Cortex of kidney (tissue), 1 donor: ENCODE data around the gene IRAK2.
"Not testable (repeated sequence)": the region's sequence is repeated elsewhere in the genome, so short reads cannot be mapped to it uniquely, and the experiment has no call there.

Experiments
- DNase-seq: peaks from one replicate; lab custom pipeline; 2025; lab: John Stamatoyannopoulos, UW

The IRAK2 gene

GRCh38 chr3:10164546-10165393 is at the start of gene IRAK2:
IRAK2 (plus strand) TSS chr3:10164919; CDS start chr3:10164955, 36 bp downstream.
- DNase-seq: no peak

DNA sequence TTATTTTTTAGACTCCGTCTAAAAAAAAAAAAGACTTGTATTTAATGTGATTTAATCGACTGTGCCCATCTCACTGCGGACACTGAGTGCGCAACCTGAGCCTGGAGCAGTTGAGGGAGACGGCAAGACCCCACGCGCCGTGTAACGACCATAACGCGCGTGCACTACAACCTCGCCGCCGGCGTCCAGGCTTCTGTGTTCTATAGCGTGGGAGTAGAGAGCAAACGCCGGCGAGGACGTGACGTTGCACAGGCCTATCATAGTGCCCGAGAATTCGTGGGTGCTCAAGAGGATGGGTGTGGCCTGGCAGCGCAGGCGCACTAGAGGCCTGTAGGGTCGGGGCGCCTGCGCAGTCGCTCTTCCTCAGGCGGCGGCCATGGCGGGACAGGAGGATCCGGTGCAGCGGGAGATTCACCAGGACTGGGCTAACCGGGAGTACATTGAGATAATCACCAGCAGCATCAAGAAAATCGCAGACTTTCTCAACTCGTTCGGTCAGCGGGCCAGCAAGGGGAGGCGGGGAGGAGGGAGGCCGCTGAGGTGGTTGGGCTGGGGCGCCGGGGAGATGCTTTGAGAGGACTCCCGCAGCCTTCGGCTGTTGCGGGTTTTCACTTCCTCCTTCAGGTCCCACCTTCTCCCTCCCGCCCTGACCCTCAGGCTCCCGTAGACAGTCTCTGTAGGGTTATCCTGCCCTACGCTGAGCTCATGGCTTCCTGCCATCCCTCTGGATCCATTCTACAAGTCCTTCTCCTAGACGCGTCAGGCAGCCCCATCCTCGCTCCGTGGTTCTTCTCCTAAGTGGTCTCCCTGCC is 49.2 kb upstream of the IRAK2 start, which contains the start of gene BRK1:
Gene BRK1, plus strand, starts transcription at position 350 of the 812 bp plus-strand sequence. Its CDS starts 27 bp downstream, at position 377.
- DNase-seq: no peak

DNA sequence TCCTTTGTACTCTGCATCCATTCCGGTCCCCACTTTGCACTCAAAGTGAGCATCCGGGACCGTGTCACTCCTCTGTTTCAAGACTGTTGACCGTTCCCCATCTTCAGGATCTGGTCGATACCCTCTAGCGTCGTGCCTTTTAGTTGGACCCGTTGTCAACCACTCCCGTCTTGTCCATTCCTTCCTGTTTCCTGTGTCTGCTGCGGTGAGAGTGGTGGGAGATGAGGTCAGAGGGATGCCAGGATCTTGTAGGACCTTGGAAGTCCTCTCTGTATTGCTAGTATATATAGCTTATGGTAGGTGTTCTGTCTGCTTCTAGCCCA is 48.6 kb upstream of the IRAK2 start:
- DNase-seq: no peak

DNA sequence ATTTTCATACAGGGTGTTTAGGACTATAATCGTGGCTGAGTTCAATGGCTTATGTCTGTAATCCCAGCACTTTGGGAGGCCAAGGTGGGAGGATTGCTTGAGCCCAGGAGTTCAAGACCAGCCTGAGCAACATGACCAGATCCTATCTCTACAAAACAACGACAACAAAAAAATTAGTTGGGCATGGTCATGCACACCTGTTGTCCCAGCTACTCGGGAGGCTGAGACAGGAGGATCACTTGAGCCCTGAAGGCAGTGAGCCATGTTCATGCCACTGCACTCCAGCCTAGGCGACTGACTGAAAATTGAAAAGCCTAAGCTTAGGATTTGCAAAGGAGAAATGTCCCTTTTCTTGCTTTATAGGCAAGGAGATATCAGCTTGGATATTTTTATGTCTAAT is 47.8 kb upstream of the IRAK2 start:
- DNase-seq: no peak

- DNase-seq: no peak
These were observed 45.3 kb upstream of the IRAK2 start for GRCh38 chr3:10119376-10119775.

DNA sequence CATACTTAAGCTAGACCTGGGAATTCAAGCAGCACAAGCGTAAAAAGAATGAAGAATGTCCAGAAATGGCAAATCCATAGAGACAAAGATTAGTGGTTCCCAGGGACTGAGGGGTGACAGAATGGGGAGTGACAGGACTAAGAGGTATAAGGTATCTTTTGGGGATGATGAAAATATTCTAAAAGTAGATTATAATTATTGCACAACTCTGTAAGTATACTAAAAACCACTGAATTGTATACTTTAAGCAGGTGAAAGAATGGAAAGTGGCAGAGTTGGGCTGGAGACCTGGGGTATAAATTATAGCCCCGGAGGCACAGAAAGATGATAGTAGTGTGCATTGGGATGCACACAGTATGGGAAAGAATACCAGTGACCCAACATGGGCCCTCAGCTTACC is 43.7 kb upstream of the IRAK2 start:
- DNase-seq: no peak

DNA sequence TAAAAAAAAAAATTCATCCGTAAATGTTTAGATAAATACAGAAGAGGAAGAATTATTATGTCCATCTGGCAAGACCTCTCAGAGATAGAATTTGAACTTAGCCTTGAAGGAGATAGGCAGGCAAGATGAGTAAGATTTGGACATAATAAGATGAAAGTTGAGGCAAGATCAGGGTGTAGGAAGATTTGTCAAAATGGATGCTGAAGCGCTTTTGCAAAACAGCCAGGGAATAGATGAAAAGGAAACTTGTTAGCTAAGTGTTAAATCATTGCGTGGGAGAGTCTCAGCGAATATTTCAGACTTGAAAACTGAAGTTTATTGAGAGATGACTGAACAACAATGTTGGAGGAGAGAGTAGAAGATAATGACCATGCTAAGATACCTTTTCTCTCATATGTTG is 42.0 kb upstream of the IRAK2 start:
- DNase-seq: no peak

DNA sequence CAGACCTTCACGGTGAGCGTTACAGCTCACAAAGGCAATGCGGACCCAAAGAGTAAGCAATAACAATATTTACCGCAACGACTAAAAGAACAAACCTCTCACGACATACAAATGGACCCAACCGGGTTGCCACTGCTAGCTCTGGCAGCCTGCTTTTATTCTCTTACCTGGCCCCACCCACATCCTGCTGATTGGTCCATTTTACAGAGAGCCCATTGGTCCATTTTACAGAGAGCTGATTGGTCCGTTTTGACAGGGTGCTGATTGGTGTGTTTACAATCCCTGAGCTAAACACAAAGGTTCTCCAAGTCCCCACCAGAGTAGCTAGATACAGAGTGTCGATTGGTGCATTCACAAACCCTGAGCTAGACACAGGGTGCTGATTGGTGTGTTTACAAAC is 28.8 kb upstream of the IRAK2 start:
- not testable (repeated sequence) for DNase-seq

- DNase-seq: no peak
These were observed 28.2 kb upstream of the IRAK2 start for GRCh38 chr3:10136426-10137005.

GRCh38 chr3:10137178-10137577 is 27.5 kb upstream of the IRAK2 start:
- no peak for DNase-seq

GRCh38 chr3:10140996-10141546 is 23.6 kb upstream of the IRAK2 start:
- no peak for DNase-seq

DNA sequence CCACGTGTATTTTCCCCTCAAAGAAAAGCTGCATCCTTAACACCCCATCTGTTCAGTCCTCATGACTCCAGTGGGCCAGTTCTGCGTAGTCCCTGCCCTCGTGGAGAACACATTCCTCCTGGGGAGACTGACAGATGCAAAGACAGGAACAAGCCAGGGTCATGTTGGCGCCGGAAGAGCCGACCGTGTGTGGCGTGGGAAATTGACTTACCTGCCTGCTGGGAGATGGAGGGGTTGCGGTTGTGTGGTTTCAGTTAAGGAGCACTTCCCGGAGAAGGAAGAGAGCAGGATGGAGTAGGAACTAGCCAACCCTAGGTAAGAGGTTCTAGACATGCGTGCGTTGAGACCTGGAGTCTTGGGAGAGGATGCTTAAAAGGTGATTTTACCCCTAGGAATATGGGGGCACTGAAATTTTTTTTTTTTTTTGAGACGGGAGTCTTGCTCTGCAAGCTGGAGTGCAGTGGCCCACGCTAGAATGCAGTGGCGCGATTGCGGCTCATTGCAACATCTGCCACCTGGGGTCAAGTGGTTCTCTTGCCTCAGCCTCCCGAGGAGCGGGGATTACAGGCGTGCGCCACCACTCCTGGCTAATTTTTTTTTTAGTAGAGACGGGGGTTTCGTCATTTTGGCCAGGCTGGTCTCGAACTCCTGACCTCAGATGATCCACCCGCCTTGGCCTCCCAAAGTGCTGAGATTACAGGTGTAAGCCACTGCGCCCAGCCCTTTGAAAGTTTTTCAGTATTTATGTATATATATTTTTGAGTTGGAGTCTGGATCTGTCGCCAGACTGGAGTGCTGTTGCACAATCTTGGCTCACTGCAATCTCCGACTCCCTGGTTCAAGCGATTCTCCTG is 21.8 kb upstream of the IRAK2 start:
- no peak for DNase-seq

DNA sequence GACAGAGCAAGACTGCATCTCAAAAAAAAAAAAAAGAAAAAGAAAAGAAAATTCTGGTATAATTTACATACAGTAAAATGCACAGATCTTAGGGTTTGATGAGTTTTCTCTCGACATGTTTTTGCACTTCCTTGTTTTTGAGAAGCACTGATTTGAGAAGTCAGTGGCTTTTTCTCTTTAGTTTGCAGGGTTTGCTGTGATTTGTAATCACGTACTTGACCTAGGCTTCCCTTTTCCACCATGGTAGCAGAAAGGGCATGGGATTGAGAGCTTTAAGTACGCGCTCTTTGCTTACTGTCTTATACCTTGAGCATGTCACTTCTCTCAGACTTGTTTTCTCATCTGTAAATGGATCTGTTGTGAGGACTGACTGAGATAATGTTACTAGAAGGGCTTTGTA is 19.0 kb upstream of the IRAK2 start:
- DNase-seq: no peak

- no peak for DNase-seq
These were observed 15.5 kb upstream of the IRAK2 start for GRCh38 chr3:10149226-10149625.

DNA sequence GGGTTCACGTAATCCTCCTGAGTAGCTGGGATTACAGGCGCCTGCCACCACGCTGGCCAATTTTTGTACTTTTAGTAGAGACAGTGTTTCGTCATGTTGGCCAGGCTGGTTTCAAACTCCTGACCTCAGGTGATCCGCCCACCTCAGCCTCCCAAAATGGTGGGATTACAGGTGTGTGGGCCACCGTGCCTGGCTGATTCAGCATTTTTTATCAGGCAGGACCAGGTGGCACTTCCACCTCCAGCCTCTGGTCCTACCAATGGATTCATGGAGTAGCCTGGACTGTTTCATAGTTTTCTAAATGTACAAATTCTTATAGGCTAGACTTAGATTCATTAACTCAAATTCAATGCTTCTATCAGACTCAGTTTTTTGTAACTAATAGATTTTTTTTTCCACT is 13.7 kb upstream of the IRAK2 start:
- DNase-seq: no peak

DNA sequence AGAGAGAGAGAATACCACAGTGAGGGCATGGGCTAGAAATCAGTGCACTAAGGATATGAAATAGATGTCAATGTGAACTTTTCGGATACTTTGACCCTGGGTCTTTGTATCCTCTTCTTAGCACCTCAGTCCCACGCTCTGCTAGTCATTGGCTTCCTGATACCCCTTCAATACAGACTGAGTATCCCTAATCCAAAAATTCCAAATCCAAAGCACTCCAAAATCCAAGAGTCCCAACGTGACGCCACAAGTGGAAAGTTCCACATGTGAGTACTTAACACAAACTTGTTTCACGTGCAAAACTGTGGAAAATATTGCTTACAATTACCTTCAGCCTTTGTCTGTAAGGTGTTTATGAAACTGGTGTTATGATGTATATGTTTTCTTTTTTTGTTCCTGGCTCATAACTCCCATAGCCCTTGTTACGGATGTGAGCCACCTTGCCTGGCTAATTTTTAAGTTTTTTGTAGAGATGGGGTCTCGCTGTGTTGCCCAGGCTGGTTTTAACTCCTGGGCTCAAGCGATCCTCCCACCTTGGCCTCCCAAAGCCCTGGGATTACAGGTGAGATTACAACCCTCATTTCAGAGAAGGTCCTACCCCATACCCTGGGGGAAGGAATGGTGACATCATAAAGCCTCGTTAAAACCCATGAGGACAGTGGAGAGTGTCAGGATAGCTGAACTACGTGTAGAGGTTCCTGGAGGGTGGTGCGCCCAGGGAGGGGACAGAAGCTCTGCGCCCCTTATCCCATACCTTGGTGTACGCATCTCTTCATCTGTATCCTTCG is 10.2 kb upstream of the IRAK2 start:
- no peak for DNase-seq

GRCh38 chr3:10155123-10155472 is 9.6 kb upstream of the IRAK2 start:
- DNase-seq: no peak

DNA sequence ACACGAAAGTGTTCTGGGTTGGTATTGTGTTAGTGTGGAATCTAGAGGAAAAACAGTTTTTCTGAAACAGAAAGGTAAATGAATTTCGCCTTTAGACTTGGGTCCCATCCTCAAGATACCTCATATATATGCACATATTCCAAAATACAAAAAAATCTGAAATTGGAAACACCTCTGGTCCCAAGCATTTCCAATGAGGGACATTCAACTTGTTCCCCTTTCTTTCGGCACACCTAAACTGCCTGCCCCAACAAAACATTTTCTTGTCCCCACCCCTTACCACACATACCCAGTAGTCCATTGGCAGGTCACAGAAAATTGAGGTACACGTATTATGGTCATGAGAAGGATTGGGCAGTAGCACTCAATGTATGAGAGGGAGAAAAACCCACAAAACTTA is 9.1 kb upstream of the IRAK2 start:
- DNase-seq: no peak

- DNase-seq: no peak
These were observed 7.7 kb upstream of the IRAK2 start for GRCh38 chr3:10157031-10157430.

DNA sequence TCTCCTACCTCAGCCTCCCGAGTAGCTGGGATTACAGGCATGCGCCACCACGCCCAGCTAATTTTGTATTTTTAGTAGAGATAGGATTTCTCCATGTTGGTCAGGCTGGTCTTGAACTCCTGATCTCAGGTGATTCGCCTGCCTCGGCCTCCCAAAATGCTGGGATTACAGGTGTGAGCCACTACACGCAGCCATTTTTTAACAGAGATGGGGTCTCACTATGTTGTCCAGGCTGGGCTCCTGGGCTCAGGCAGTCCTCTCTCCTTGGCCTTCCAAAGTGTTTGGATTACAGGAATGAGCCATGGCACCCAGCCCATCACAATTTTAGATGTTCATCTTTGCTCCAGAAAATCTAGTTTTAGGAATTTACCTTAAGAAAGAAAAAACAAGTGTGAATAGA is 6.2 kb upstream of the IRAK2 start:
- not testable (repeated sequence) for DNase-seq

DNA sequence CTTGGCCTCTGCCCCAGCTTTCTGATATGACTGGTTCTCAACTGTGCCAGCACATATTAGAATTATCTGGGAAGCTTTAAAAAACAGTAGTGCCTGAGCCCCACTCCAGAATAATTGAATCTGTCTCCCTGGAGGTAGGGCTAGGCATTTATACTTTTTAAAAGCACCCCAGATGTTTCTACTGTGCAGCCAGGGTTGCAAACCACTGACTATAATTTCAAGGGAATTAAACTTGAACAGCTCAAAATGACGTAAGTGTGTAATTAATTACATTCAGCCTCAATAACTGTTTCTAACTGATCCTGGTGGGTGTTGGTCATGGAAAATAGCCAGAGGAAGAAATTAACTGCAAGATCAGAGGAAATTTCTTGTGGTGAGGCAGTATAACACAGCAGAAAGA is 4.4 kb upstream of the IRAK2 start:
- DNase-seq: no peak
